ENCODE measurements around the gene HDAC11. TPM values are rescaled to one million over a fixed set of nuclear protein-coding genes. Genes with fewer than 3 reads are reported as not detected.
"Not testable (repeated sequence)": the region's sequence is repeated elsewhere in the genome, so short reads cannot be mapped to it uniquely, and the experiment has no call there.

The HDAC11 gene
- total RNA-seq, 1 donor from 2014 or later, result 12.6 TPM

DNA sequence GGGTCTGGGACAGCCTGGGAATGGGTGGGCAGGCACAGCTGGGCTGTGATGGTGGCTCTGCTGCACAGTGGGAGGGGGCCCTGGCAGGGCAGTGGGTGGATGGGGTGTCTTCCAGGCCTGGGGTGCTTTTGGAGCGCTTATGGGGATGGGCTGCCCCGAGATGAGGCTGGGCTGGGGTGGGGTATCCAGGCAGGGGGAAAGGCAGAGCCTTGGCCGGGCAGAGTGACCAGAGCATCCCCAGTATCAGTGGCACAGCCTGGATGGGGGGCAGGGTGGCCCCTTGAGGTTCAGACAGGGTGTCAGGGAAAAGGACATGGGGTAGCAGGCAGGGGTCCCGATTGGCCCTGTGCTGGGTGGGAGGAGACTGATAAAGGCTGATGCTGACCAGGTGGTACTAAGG is 26.6 kb downstream of the HDAC11 start:
- no peak for DNase-seq (ENCODE audit: low read depth)

GRCh38 chr3:13507247-13507569 is 27.1 kb downstream of the HDAC11 start:
- DNase-seq (ENCODE audit: low read depth), result no peak

DNA sequence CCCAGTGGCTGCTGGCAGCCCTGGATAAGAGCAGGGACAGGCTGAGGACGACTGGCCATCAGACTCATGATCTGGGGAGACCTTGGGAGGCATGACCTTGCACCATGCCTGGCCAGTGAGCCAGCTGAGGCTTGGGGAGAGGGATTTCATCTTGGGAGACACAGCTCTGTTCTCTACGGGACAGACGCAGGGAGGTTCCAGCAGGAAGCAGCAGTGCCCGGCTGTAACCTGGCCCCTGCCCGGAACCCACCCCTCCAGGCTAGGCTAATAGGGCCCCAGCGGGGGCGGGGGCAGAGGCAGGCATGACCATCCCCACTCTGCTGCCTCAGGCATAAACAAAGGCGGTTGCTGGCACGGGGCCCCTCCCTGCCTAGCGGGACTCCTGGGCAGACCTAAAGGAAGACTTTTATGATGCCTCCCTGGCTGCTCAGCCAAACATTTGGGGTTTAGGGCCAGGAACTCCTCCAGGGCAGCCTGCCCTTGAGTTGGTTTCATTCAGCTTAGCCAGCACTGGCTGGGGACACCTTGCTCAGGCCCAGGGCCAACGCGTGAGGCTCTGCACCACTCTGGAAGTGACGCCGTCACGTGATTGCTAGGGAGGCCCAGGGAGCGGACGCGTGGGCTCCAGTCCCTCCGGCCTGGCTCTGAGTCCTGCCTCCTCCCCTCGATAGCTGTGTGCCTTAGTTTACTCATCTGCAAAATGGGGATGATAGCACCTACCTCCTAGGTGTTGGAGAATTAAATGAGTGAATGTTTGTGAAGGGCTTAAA is 27.6 kb downstream of the HDAC11 start:
- DNase-seq (ENCODE audit: low read depth), result no peak

DNA sequence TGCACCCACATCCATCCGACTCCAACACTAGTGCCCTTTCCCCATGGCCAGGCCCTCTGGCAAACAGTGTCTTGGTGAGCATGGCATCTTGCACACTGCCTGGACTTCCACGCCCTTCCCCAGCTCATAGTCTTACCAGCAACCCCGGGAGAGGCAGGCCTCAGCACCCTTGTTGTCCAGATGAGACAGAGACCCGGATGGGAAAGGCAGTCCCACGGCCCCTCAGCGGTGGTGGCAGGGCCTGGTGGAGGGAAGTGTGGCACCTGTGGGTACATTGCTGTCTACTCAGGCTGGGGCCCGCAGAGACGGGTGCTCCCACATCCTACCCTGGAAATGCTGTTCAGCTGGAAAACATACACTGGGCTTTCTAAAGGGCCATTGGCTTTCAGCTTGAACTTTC is 28.4 kb downstream of the HDAC11 start:
- no peak for DNase-seq (ENCODE audit: low read depth)

DNA sequence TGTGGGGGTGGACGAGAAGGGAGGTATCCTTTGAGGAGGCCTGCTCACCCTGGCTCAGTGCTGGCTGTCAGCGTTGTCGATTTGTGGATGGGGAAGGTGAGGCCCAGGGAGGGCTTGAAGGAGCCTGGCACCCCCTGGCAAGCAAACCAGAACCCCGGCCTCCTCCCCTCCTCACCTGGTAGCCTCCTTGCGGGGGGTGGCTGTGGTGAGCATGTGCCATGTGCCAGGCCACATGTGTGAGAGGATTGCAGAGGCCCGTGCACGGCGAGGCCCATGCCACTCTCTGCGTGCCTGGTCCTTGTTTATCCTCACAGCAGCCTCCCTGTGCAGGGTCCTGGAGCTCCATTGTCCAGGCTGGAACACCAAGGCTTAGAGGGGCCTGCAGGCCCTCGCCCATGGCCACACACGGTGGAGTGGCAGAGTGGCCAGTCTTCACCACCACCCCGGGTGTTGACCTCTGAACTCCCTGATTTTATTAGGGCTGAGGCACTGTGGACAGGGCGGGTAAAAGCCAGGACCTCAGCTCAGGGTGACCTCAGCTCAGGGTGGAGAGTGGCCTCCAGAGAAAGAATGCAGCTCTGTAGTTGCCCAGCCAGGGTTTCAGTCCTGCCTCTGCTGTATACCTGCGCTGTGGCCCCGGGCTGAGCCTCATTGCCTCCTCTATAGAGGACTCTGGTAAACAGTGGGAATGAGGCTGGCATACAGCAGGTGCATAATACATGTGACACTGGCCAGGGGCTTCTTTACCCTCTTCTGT is 29.1 kb downstream of the HDAC11 start:
- DNase-seq (ENCODE audit: low read depth), result no peak

DNA sequence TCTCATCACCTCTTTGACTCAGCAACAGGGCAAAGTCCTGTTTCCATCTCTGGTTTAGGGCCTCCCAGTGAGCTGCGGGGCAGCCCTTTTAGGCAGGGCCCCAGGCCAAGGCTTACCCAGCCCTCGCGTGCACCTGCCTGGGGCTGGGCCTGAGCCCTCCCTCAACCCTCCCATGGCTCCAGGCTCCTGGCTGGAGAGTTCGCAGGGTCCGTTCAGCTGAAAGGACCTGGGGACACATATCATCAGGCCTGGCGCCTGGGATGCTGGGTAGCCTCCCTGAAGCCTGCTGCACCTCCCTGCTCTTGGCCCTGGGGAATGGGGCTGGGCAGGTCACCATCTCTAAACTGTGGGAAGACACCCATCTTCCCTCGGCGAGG is 29.7 kb downstream of the HDAC11 start:
- no peak for DNase-seq (ENCODE audit: low read depth)

GRCh38 chr3:13512451-13512850 is 32.3 kb downstream of the HDAC11 start:
- DNase-seq (ENCODE audit: low read depth), result no peak

- no peak for DNase-seq (ENCODE audit: low read depth)
These were observed 33.2 kb downstream of the HDAC11 start for GRCh38 chr3:13513051-13513912.

GRCh38 chr3:13513913-13514517 is 33.9 kb downstream of the HDAC11 start:
- DNase-seq (ENCODE audit: low read depth), result no peak

- no peak for DNase-seq (ENCODE audit: low read depth)
These were observed 34.7 kb downstream of the HDAC11 start for GRCh38 chr3:13514639-13515435.

DNA sequence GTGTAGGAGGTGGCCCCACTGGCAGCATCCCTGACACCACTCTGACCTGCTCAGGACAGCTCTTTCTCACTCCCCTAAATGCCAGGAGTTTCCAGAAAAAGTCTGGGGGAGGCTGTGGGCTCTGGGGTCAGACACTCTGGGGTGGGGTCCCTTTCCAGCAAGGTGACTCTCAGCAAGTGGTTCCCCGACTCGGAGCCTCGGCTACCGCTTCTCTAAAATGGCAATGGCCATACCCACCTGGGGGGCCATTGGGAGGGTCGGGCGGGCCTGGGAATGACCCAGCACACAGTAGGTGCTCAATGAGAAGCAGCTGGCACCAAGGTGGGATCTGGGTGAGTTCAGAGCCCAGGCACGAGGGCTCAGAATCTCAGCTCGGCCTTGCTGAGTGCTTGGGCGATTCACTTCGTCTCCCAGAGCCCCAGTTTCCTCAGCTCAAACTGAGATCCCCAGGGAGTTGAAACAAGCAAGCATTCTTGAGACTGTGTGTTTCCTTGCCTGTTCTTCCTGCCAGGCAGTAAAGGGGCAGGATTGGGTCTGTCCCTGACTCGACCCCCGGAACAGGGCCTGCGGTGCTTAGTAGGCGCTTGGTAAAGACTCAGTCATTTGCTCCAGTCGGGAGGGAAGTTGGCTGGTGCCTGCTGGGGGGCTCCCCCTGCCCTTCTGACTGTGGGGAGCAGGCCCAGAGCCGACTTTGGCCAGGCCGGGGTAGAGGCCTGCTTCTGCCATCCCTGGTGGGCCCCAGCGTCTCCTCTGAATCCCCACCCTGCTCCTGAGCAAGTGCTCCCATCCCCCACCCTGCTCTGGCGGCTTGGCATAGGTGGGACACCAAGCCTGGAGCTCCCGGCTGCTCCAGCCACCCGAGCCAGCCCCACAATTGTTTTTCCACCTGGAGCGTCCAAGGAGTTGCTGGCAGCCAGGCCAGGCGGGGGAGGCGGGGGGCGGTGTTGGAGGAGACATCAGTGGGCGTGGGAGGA is 36.0 kb downstream of the HDAC11 start:
- no peak for DNase-seq (ENCODE audit: low read depth)

DNA sequence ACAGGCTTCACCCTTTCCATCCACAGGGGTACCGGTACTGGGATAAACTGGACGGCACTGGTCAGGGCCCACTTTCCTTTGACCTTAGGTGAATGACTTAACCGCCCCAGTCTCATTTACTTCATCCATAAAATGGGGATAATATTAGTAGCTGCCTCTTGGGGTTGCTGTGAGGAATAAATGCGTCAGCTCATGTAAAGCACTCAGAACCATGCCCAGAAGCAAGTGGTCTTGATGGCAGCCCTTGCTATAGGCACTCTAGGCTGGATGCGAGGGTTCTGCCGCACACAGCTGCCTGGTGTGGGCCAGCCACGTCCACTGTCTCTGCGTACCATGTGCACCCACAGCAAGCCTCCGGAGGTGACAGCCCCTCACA is 36.6 kb downstream of the HDAC11 start:
- no peak for DNase-seq (ENCODE audit: low read depth)

DNA sequence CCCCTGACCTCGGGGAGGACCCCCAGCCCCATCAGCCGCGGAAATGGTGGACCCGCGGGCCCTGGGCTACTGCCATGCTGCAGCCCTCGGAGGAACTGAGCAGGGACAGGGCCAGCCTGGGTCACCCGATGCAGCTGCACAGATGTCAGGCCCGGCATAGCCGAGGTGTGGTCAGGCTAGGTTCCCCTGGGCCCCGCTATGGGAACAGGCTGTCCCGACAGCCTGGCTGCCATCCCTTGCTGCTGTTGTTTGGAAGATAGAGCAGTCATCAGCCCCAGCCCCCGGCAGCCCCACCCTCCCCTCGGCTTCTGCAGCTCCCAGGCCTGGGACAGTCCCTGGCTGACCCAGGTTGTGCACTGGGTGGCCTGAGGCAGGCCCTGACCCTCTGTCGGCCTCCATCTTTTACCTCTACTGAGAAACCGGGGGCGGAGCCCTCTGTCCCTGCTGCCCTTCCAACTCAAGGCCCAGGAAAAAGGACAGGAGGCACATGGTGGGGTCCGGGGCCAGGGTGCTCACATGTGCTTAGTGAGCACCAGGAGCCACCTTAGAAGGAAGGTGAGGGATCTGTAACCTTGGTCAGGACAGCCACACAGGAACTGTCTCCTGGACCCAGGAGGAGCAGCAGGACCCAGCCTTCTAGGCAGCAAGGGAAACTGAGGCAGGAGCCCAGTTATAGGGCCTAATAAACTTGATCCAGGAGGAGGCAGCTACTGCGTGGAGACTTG is 37.3 kb downstream of the HDAC11 start:
- DNase-seq (ENCODE audit: low read depth), result no peak

- DNase-seq (ENCODE audit: low read depth), result no peak
These were observed 38.4 kb downstream of the HDAC11 start for GRCh38 chr3:13518516-13518953.

- DNase-seq (ENCODE audit: low read depth), result no peak
These were observed 39.1 kb downstream of the HDAC11 start for GRCh38 chr3:13519006-13519791.

DNA sequence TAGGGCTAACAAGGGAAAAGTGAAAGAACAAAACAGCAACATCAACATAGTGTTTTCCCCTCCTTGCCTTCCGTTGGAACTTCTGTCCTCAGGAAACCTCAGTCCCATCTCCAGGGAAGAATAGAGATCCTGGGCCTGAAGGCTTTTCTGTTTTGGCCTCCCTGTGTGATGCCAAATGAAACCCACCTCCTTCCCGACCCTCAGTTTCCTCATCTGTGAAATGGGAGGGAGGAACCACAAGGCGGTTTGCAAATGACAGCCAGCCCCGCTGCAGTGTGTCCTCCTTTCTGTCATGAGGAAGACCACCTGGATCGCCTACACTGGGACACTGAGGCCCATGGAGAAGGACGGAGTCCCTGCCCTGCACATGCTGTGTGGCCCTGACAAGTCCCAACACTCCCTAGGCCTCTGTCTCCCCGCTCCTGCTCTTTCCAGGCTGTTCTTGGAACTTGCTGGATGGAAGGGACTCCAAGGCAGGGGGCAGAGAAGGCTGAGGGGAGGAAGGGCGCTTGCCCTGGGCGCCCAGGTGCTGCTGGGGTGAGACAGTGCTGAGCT is 40.3 kb downstream of the HDAC11 start:
- DNase-seq (ENCODE audit: low read depth), result no peak

GRCh38 chr3:13521309-13521708 is 41.2 kb downstream of the HDAC11 start:
- DNase-seq (ENCODE audit: low read depth), result no peak

DNA sequence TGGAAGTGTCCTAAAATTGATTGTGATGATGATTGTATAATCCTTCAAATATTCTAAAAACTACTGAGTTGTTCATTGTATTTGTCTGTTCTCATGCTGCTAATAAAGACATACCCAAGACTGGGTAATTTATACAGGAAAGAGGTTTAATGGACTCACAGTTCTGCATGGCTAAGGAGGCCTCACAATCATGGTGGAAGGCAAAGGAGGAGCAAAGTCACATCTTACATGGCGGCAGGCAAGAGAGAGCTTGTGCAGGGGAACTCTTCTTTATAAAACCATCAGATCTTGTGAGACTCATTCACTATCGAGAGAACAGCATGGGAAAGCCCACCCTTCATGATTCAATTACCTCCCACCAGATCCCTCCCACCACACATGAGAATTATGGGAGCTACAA is 41.6 kb downstream of the HDAC11 start:
- DNase-seq (ENCODE audit: low read depth), result not testable (repeated sequence)
